ENCODE measurements around the gene ZHX3. TPM values are rescaled to one million over a fixed set of nuclear protein-coding genes. Genes with fewer than 3 reads are reported as not detected.

The ZHX3 gene
- total and polyA plus RNA-seq, 2 of the 4 experiments (the other 2 are of a cell fraction) = 25.0 to 28.0 TPM

DNA sequence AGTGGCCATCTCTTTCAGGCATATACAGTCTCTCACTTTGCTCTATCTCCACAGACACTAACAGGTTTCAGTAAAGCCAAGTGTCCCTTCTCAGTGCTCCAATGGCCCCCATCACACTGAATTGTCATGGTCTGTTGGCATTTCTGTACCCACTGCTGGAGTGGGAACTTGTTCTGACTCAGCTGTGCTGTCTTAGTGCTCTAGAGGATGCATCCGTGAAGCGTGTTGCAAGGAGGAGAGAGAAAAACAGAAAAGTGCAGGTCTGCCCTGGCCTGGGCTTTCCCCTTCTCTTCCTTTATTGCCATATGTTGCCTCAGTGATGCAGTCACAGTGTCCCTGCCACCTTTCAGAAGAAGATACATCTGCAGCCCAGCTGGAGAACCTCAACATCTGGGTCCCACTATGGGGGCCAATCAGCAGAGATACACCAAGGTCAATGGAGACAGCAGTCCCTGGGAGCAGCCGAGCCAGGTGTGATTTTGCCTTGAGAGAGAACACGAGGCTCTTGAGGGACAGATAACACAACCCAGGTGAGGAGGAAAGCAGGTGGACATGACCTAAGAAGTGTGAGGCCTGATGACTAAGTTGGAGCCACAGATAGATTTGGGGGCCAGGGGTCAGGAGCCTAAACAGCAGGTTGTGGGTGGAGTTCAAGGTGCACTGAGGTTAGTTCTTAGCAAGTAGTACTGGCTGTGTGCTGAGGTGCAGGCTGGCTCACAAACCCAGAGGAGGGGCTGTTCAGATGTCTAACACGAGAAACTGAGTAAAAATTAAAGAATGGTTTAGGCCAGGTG is 185.7 kb downstream of the ZHX3 start:
- ATAC-seq (ENCODE audit: low read depth) (no peak), DNase-seq (no peak)
- dilution Hi-C loops (cut with HindIII; ENCODE audit: low sequenced_read_pairs, unreplicated experiment) (no loop called here), intact Hi-C loops (cut with micrococcal nuclease) (no loop called here), in situ Hi-C loops (cut with MboI; ENCODE audit: low sequenced_read_pairs) (no loop called here)
- POLR2A ChIA-PET (ENCODE audit: unreplicated experiment) = no interaction called here
- no peak overlapping the region for H2BK20ac ChIP-seq (ENCODE audit: low read depth, low read length)
- no peak overlapping the region for H3K23ac ChIP-seq (ENCODE audit: low read depth, low read length)
- peaks cover under 1% of the 10 kb centered on the region for H3K36me3 ChIP-seq (ENCODE audit: control insufficient read depth, insufficient read depth, low read length)
- H3K14ac ChIP-seq (replicated peaks; ENCODE audit: low read depth, low read length) = no peak overlapping the region
- no peaks in the 10 kb centered on the region for H3K9me3 ChIP-seq (ENCODE audit: control insufficient read depth, insufficient read depth, low read length)
- no peak overlapping the region for H4K5ac ChIP-seq (ENCODE audit: low read depth, low read length)
- H2BK120ac ChIP-seq (ENCODE audit: low read depth, low read length) = no peak overlapping the region
- no peak overlapping the region for H4K91ac ChIP-seq (ENCODE audit: insufficient read depth, low read depth, low read length)
- H2BK5ac ChIP-seq (ENCODE audit: low read depth, low read length, poor library complexity, severe bottlenecking) = no peak overlapping the region
- H4K8ac ChIP-seq (ENCODE audit: low read depth in 2 of 2, low read length in 2 of 2) = no peak overlapping the region
- TF ChIP-seq, protein P1, sequence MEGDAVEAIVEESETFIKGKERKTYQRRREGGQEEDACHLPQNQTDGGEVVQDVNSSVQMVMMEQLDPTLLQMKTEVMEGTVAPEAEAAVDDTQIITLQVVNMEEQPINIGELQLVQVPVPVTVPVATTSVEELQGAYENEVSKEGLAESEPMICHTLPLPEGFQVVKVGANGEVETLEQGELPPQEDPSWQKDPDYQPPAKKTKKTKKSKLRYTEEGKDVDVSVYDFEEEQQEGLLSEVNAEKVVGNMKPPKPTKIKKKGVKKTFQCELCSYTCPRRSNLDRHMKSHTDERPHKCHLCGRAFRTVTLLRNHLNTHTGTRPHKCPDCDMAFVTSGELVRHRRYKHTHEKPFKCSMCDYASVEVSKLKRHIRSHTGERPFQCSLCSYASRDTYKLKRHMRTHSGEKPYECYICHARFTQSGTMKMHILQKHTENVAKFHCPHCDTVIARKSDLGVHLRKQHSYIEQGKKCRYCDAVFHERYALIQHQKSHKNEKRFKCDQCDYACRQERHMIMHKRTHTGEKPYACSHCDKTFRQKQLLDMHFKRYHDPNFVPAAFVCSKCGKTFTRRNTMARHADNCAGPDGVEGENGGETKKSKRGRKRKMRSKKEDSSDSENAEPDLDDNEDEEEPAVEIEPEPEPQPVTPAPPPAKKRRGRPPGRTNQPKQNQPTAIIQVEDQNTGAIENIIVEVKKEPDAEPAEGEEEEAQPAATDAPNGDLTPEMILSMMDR (conservative IDR thresholded peaks at IDR 0.05; ENCODE audit: low read depth, low read length) = no peak
- no peak for TF ChIP-seq RAD21 (IDR thresholded peaks at IDR 0.05; ENCODE audit: low read length)
- H2AK5ac ChIP-seq (ENCODE audit: low read depth, low read length) = no peak overlapping the region
- 100% methylated on average over 3 of the region's 5 CpGs; no CpG with 5 or more reads in 1 of the 2 experiments for WGBS, 2 experiments (ENCODE audit: extremely low coverage in 2 of 2, insufficient read length in 1 of 2)
- peaks cover 6% of the 10 kb centered on the region; the same call in 1 of the 2 replicates for H3K9me1 ChIP-seq (ENCODE audit: insufficient read depth, low read length)
- H3K9ac ChIP-seq (ENCODE audit: low read depth, low read length) = no peak overlapping the region
- H3K27me3 ChIP-seq (ENCODE audit: control insufficient read depth, insufficient read depth, low read length) = no peaks in the 10 kb centered on the region
- no peak overlapping the region for H3K4me2 ChIP-seq (ENCODE audit: low read depth, low read length)
- H2AK9ac ChIP-seq (replicated peaks; ENCODE audit: low read depth, low read length, poor library complexity) = no peak overlapping the region
- H4K20me1 ChIP-seq (ENCODE audit: insufficient read depth, low read length) = no peaks in the 10 kb centered on the region
- H3K79me1 ChIP-seq (ENCODE audit: low read depth in 1 of 2, low read length in 2 of 2) = peaks cover 3 to 4% of the 10 kb centered on the region in 2 experiments; a peak in 1 of 4 replicates
- no peak overlapping the region for H2AFZ ChIP-seq (replicated peaks; ENCODE audit: low read length, poor library complexity)
- BruUV-seq (replicated peaks) = no TSS peak
- CTCF ChIA-PET = interaction anchor here (0.7 kb wide), 1 partner anchor 272 kb away, joined by 3 read pairs; no protein-coding TSS in a partner anchor
- no peak overlapping the region for H2BK15ac ChIP-seq (ENCODE audit: low read depth, low read length)
- no peak overlapping the region for H3K56ac ChIP-seq (ENCODE audit: extremely low read depth, insufficient read depth, low read length)
- H3K18ac ChIP-seq (ENCODE audit: low read depth, low read length) = no peak overlapping the region
- H3K4ac ChIP-seq (ENCODE audit: low read depth, low read length) = no peak overlapping the region
- H3K4me3 ChIP-seq (ENCODE audit: insufficient read depth, low read depth, low read length) = no peak overlapping the region
- no peak overlapping the region for H3K27ac ChIP-seq (ENCODE audit: insufficient read depth, low read length)
- H3K4me1 ChIP-seq (ENCODE audit: control insufficient read depth, insufficient read depth, low read length) = peaks cover 4% of the 10 kb centered on the region

Small RNA genes within 50 kb of the gene (microRNA-seq; reads per million reads assigned to microRNA genes)
- gene AL022394.1 (ENCODE audit: insufficient read depth, insufficient read length) = not detected
- gene MIR6871 (ENCODE audit: insufficient read depth in 1 of 2, insufficient read length in 1 of 2, unreplicated experiment in 1 of 2) = 0 to 6.2 reads per million in 2 experiments
- gene RN7SL615P (ENCODE audit: insufficient read depth, insufficient read length) = not detected

Small RNA genes within 50 kb of the gene (small RNA-seq; reads per million reads assigned to genes)
- 0 reads per million in 5 experiments for gene AL022394.1
- gene MIR6871 = 0 reads per million in 5 experiments
- gene RN7SL615P = 0 reads per million in 5 experiments

Other genes starting within 250 kb of the ZHX3 start
- gene PLCG1, start 180.2 kb downstream of the ZHX3 start, total RNA-seq (2012; rRNA removed) = 54.7 and 59.1 TPM in 2 replicates
- 69.1 and 74.2 TPM in 2 replicates for gene PLCG1, start 180.2 kb downstream of the ZHX3 start, polyA plus RNA-seq (2012; rRNA removed)
- 1.7 and 2.3 TPM in 2 replicates for gene LPIN3, start 23.1 kb upstream of the ZHX3 start, total RNA-seq (2012; rRNA removed)
- 6.1 and 8.3 TPM in 2 replicates for gene LPIN3, start 23.1 kb upstream of the ZHX3 start, polyA plus RNA-seq (2012; rRNA removed)
- under 0.01 TPM in 2 replicates for gene EMILIN3, start 49.1 kb upstream of the ZHX3 start, total RNA-seq (2012; rRNA removed)
- 0.07 and 0.16 TPM in 2 replicates for gene EMILIN3, start 49.1 kb upstream of the ZHX3 start, polyA plus RNA-seq (2012; rRNA removed)